Stomach (tissue), 9 donors: ENCODE data around the gene QPRT. TPM values are rescaled to one million over a fixed set of nuclear protein-coding genes. Genes with fewer than 3 reads are reported as not detected.
"Not testable (repeated sequence)": the region's sequence is repeated elsewhere in the genome, so short reads cannot be mapped to it uniquely, and the experiment has no call there.

Experiments
- DNase-seq, 2 donors: peaks; one replicate each; pipeline versions ENCODE4 v3.0.0 to v3.0.0-alpha.2; 2013 to 2019
- H3K27ac ChIP-seq, 5 donors: fragments of 200-600 bp in 4 of 5; sonication (generic) in 4 of 5; one replicate each; pipeline ENCODE4 v1.5.1; 2013 to 2019; ENCODE audit warnings: mild to moderate bottlenecking in 1 of 5, moderate library complexity in 1 of 5
- H3K27me3 ChIP-seq, 3 donors: fragments of 200-600 bp; sonication (generic); one replicate each; pipeline ENCODE4 v1.5.1; 2017 to 2019; ENCODE audit warnings: mixed run types in 1 of 3
- H3K36me3 ChIP-seq, 4 donors: fragments of 200-600 bp; sonication (generic); 1 replicate in 3 of 4; 2 replicates in 1 of 4; pipeline ENCODE4 v1.5.1; 2016 to 2019
- H3K4me1 ChIP-seq, 4 donors: fragments of 200-600 bp; sonication (generic); one replicate each; pipeline ENCODE4 v1.5.1; 2016 to 2019
- H3K4me3 ChIP-seq, 4 donors: fragments of 200-600 bp; sonication (generic) in 3 of 4; one replicate each; pipeline ENCODE4 v1.5.1; 2016 to 2019; ENCODE audit warnings: mild to moderate bottlenecking in 1 of 4
- H3K9me3 ChIP-seq, 4 donors: fragments of 200-600 bp; sonication (generic); one replicate each; pipeline ENCODE4 v1.5.1; 2016 to 2019
- CTCF ChIP-seq, 7 experiments: fragments of 450-650 bp in 4 of 7; fragments of 200-600 bp in 3 of 7; sonication (generic) in 3 of 7; IDR thresholded peaks; one replicate each; pipeline ENCODE4 v1.5.1; 2016 to 2019; ENCODE audit warnings: antibody characterized with exemption in 7 of 7, control low read depth in 2 of 7, mild to moderate bottlenecking in 1 of 7
- EP300 ChIP-seq: sonication (generic); formaldehyde crosslinking; IDR thresholded peaks from one replicate; pipeline ENCODE4 v1.6.1; 2017; ENCODE audit warnings: antibody characterized with exemption
- POLR2A ChIP-seq, 4 donors: fragments of 450-650 bp; IDR thresholded peaks; one replicate each; pipeline ENCODE4 v1.6.1; 2016; ENCODE audit warnings: antibody characterized with exemption in 4 of 4, control low read depth in 2 of 4, mild to moderate bottlenecking in 1 of 4, moderate library complexity in 1 of 4
- POLR2AphosphoS5 ChIP-seq, 3 donors: sonication (generic); formaldehyde crosslinking; IDR thresholded peaks; one replicate each; pipeline ENCODE4 v1.6.1; 2016; ENCODE audit warnings: antibody characterized with exemption in 3 of 3
- WGBS, 5 donors: extraction: QIAGEN DNeasy Blood & Tissue Kit in 3 of 5; methylation state at CpG; one replicate each; pipeline versions ENCODE4 v1.1.5 to v1.1.7; 2013 to 2018; 5-methylcytosine and 5-hydroxymethylcytosine counted together
- intact Hi-C: fragments of 100-400 bp; cut with DNase I; formaldehyde crosslinking; loops from one replicate; pipeline ENCODE4 v1.15.1; 2023; ENCODE audit warnings: low total_unique reads
- polyA plus RNA-seq, 3 donors: library from polyadenylated mRNA; stranded (reverse); fragments of 200-250 nt; gene quantifications; one replicate each; pipeline ENCODE4 v1.2.3, GENCODE V29; 2013
- total RNA-seq, 5 donors: library from RNA; depleted of rRNA; stranded (reverse); fragments of >200 nt; gene quantifications; one replicate each; pipeline versions ENCODE4 v1.1.0 to v1.2.3, GENCODE V29; 2014 to 2016
- donor health status: healthy with polysubstance abuse.
- donor health status: Bipolar disorder and iron deficiency.
- donor health status: healthy.

QPRT gene
- total and polyA plus RNA-seq, 8 donors, result 2.4 to 114 (median 7.5) TPM; not detected in 1

- no peak for DNase-seq
- Histone ChIP-seq H3K36me3 (no peaks in the 10 kb centered on the region), H3K27me3 (no peaks in the 10 kb centered on the region), H3K9me3 (no peaks in the 10 kb centered on the region), H3K27ac (no peak overlapping the region), H3K4me3 (no peak overlapping the region), H3K4me1 (peaks cover 0 to 5% (median 0%) of the 10 kb centered on the region in 4 donors)
- TF ChIP-seq CTCF (IDR thresholded peaks at IDR 0.05) (no peak), POLR2AphosphoS5 (IDR thresholded peaks at IDR 0.05) (no peak), EP300 (no peak), POLR2A (IDR thresholded peaks at IDR 0.05) (no peak)
- 81 to 86% (median 84%) methylated on average over 6 to 7 of the region's 7 CpGs for WGBS, 5 donors
- intact Hi-C loops, result no loop called here
Measured at GRCh38 chr16:29717113-29717512, 38.1 kb downstream of the QPRT start.

- H3K4me1 ChIP-seq, result peaks cover 0 to 5% (median 0%) of the 10 kb centered on the region in 4 donors
- TF ChIP-seq EP300 (no peak), POLR2AphosphoS5 (IDR thresholded peaks at IDR 0.05) (no peak), CTCF (IDR thresholded peaks at IDR 0.05) (no peak), POLR2A (IDR thresholded peaks at IDR 0.05) (no peak)
- no peak overlapping the region for H3K4me3 ChIP-seq
- H3K27ac ChIP-seq, result no peak overlapping the region
- H3K36me3 ChIP-seq, result no peaks in the 10 kb centered on the region
- intact Hi-C loops, result no loop called here
- H3K27me3 ChIP-seq, result no peaks in the 10 kb centered on the region
- H3K9me3 ChIP-seq, result no peaks in the 10 kb centered on the region
- WGBS, 5 donors, result 19 to 37% (median 30%) methylated on average over 4 of the region's 4 CpGs
- DNase-seq, result no peak
Measured at GRCh38 chr16:29719063-29719462, 40.1 kb downstream of the QPRT start.

- DNase-seq, result no peak
- TF ChIP-seq POLR2AphosphoS5 (IDR thresholded peaks at IDR 0.05), result no peak
- TF ChIP-seq POLR2A (IDR thresholded peaks at IDR 0.05), result no peak
- TF ChIP-seq CTCF (IDR thresholded peaks at IDR 0.05), result no peak
- TF ChIP-seq EP300, result no peak
- H3K27ac ChIP-seq, result no peak overlapping the region
- H3K4me1 ChIP-seq, result peaks cover 0 to 5% (median 0%) of the 10 kb centered on the region in 4 donors
- no peak overlapping the region for H3K4me3 ChIP-seq
- intact Hi-C loops, result no loop called here
- H3K27me3 ChIP-seq, result no peaks in the 10 kb centered on the region
- WGBS, 5 donors, result 76 to 86% (median 80%) methylated on average over 5 of the region's 5 CpGs
- no peaks in the 10 kb centered on the region for H3K9me3 ChIP-seq
- H3K36me3 ChIP-seq, result no peaks in the 10 kb centered on the region
Measured at GRCh38 chr16:29720703-29721102, 41.7 kb downstream of the QPRT start.

DNA sequence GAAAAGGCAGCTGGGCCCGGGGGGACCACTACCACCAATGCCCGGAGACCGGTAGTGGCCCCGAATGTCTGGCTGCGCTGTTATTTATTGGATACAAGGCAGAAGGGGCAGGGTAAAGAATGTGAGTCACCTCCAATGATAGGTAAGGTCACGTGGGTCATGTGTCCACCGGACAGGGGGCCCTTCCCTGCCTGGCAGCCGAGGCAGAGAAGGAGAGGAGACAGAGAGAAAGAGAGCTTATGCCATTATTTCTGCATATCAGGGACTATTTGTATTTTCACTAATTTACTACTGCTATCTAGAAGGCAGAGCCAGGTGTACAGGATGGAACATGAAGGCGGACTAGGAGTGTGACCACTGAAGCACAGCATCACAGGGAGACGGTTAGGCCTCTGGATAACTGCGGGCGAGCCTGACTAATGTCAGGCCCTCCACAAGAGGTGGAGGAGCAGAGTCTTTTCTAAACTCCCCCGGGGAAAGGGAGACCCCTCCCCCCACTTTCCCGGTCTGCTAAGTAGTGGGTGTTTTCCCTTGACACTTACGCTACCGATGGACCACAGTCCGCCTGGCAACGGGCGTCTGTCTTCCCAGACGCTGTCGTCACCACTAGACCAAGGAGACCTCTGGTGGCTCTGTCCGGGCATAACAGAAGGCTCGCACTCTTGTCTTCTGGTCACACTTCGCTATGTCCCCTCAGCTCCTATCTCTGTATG, 42.3 kb downstream of the QPRT start:
- 38 to 42% (median 39%) methylated on average over 21 to 24 of the region's 24 CpGs for WGBS, 5 donors
- H3K27me3 ChIP-seq, intact Hi-C loops, H3K4me1 ChIP-seq, H3K4me3 ChIP-seq, H3K27ac ChIP-seq, H3K9me3 ChIP-seq, H3K36me3 ChIP-seq: not testable (repeated sequence)
- peak; percentile 66 to 84 for DNase-seq
- peak in 4 of 7 experiments; percentile 36 to 55 (median 40) for TF ChIP-seq CTCF (IDR thresholded peaks at IDR 0.05)
